ENCODE results near the gene TRABD2A.
"Not testable (repeated sequence)": the region's sequence is repeated elsewhere in the genome, so short reads cannot be mapped to it uniquely, and the experiment has no call there.

Gene TRABD2A

DNA sequence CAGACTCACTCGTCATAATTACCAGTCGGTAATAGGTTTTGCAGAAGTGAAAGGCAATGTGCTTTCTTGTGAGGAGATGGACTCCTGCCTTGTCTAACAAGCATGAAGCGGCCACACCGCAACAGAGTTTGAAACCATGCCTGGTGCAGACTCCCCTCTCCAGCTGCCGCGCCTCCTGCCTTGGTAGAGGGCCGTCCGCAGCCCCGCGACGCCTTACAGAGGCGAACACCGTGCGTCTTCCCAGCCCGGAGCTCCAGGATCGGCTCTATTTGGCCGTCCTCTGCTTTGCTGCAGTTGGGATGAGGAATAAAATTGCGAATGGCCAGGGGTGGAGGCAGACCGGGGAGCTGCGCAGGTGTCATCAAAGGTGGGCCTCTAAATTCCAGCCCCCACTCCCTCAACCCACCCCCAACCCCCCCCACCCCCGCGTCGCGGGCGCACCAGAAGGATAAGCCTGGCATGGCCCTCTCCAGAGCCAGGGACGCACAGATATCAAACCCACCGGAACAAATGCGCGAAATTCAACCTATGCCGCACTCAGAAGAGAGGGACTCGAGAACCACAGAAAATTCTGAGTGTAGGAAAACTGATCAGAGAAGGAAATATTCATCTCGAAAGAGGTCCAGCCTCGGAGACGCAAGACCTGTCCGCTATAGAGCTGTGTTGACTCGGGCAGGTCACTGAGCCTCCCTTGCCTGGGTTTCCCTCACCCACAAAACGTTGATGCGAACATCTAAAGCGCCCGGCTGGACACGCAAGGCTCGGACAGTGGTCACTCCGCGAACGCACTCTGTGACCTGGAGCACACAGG is 1.1 kb downstream of the TRABD2A start:
- Mint-ChIP-seq H3K9me3 (no peaks in the 10 kb centered on the region), H3K4me3 (peak overlapping the region; percentile 89), H3K27me3 (no peaks in the 10 kb centered on the region), H3K4me1 (peaks cover 19% of the 10 kb centered on the region), H3K27ac (peak overlapping the region; percentile 70), H3K36me3 (no peaks in the 10 kb centered on the region)
- peak; percentile 31 to 33 for DNase-seq (ENCODE audit: low spot score in 2 of 2)
- ATAC-seq (ENCODE audit: low read depth) = peak; percentile 70

DNA sequence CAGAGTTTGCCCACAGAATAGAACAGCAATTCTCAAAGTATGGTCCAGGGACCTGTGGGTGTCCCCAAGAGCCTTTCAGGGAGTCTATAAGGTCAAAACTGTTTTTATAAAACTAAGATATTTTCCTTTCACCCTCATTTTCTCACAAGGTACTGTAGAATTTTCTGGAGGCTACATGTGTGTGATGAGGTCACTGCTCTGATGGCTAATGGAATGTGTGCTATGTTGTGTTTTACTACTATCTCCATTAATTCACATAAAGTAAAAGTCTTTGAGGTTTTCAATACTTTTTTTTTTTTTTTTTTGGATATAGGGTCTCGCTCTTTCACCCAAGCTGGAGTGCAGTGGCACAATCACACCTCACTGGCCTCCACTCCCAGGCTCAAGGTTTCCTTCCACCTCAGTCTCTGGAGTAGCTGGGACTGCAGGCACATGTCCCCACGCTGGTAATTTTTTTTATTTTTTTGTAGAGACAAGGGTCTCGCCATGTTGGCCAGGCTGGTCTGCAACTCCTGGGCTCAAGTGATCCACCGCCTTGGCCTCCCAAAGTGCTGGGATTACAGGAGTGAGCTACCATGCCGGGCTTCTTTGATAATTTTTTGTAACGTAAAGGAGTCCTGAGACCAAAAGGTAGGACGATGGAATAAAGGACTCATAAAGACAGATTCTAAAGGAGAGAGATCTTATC is 1.8 kb downstream of the TRABD2A start:
- H3K27ac Mint-ChIP-seq = no peak overlapping the region
- H3K4me3 Mint-ChIP-seq = peak overlapping the region; percentile 82
- ATAC-seq (ENCODE audit: low read depth) (no peak), DNase-seq (ENCODE audit: low spot score in 2 of 2) (no peak)
- no peaks in the 10 kb centered on the region for H3K27me3 Mint-ChIP-seq
- H3K9me3 Mint-ChIP-seq = no peaks in the 10 kb centered on the region
- peaks cover 19% of the 10 kb centered on the region for H3K4me1 Mint-ChIP-seq
- H3K36me3 Mint-ChIP-seq = no peaks in the 10 kb centered on the region

DNA sequence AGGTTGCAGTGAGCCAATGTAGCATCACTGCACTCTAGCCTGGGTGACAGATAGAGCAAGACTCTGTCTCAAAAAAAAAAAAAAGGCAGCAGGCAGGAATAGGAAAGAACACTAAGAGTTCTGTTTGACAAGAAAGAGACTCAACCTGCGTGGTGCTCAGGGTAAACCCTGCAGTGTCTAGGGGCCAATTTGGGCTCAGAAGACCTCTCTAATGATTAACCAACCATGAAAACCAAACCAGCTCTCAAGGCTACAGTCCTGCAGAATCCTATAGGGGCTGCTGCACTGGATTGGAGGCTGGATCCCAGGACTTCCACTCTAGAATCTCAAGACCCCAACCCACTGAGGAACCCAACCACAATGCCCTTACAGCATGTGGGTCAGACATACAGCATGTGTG is 2.4 kb downstream of the TRABD2A start:
- Mint-ChIP-seq H3K4me3 (no peak overlapping the region), H3K27ac (no peak overlapping the region)

DNA sequence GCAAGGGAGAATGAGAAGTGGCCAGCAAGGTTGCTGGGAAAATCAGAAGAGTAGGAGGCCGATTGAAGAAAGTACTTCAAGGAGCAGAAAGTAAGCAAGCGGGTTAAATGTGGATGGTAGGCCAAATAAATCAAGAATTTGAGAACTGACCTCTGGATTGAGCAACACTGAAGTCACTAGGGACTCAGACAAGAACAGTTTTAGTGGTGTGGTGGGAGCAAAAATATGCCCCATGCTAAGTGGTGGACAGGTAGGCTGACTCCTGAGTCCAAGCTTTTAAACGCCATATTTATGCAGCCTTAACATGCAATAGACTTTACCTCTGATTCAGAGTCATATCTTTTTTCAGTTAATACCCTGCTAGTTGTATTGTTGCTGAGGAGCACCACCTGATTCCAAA is 4.5 kb downstream of the TRABD2A start:
- ATAC-seq (ENCODE audit: low read depth) (no peak), DNase-seq (ENCODE audit: low spot score in 2 of 2) (no peak)
- Mint-ChIP-seq H3K36me3 (no peaks in the 10 kb centered on the region), H3K27me3 (no peaks in the 10 kb centered on the region), H3K4me3 (no peak overlapping the region), H3K9me3 (no peaks in the 10 kb centered on the region), H3K27ac (no peak overlapping the region), H3K4me1 (peaks cover 15% of the 10 kb centered on the region)

More for the DNA sequence above, 2.4 kb downstream of the TRABD2A start:
- Mint-ChIP-seq H3K27me3 (no peaks in the 10 kb centered on the region), H3K4me1 (peaks cover 19% of the 10 kb centered on the region), H3K36me3 (no peaks in the 10 kb centered on the region), H3K9me3 (no peaks in the 10 kb centered on the region)
- no peak for DNase-seq (ENCODE audit: low spot score in 2 of 2)
- ATAC-seq (ENCODE audit: low read depth) = no peak

DNA sequence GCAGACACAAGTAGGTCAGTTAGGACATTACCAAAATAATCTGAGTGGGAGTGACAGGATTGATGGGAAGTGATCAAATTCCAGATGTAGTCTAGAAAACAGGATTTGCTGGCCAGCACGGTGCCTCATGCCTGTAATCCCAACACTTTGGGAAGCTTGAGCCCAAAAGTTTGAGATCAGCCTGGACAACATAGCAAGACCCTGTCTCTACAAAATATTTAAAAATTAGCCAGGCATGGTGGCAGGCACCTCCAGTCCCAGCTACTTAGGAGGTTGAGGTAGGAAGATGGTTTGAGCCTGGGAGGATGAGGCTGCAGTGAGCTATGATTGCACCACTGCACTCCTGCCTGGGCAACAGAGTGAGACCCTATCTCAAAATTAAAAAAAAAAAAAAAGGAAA is 5.3 kb downstream of the TRABD2A start:
- not testable (repeated sequence) for ATAC-seq (ENCODE audit: low read depth); H3K9me3 Mint-ChIP-seq; DNase-seq (ENCODE audit: low spot score in 2 of 2); H3K27ac Mint-ChIP-seq; H3K36me3 Mint-ChIP-seq; H3K4me3 Mint-ChIP-seq; H3K27me3 Mint-ChIP-seq
- H3K4me1 Mint-ChIP-seq = peaks cover 12% of the 10 kb centered on the region

DNA sequence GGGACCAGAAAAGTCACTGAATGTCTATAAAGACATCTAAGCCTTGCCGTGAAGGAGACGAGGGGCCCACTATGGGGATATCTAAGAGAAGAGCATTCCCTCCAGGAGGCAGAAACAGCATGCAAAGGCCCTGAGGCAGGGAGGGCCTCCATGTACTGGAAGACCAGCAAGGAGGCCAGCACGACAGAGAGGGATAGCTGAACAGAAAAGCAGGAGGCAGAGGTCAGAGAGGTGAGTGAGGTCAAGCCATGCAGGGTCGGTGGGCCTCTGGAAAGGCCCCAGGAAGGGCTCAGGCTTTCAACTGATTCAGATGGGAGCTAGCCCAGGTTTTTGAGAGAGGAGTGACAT is 5.7 kb downstream of the TRABD2A start:
- H3K27ac Mint-ChIP-seq = no peak overlapping the region
- H3K4me3 Mint-ChIP-seq = no peak overlapping the region
- peaks cover 12% of the 10 kb centered on the region for H3K4me1 Mint-ChIP-seq

DNA sequence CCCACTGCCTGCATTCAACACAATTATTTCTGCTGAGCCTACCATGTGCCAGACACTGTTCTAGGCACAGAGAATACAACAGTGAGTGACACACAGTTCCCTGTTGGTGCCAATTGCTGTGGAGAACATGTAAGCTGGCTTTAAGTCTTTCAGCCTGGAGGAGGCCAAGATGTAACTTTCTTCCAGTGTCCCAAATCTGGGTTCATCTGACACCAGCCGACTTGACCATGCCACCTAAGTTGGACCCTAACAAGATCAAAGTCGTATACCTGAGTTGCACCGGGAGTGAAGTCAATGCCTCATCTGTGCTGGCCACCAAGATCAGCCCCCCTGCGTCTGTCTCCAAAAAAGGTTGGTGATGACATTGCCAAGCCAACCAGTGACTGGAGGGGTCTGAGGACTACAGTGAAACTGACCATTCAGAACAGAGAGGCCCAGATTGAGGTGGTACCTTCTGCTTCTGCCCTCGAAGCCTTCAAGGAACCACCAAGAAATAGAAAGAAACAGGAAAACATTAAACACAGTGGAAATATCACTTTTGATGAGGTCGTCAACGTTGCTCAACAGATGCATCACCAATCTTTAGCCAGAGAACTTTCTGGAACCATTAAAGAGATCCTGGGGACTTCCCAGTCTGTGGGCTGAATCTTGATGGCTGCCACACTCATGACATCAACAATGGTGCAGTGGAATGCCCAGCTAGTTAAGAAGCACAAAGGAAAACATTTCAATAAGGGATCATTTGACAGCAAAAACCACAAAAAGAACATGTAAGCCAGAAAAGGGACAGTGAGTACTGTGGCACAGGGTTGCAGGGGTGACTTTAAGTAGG is 6.3 kb downstream of the TRABD2A start:
- Mint-ChIP-seq H3K4me3 (no peak overlapping the region), H3K9me3 (no peaks in the 10 kb centered on the region), H3K27me3 (no peaks in the 10 kb centered on the region), H3K36me3 (no peaks in the 10 kb centered on the region), H3K27ac (no peak overlapping the region), H3K4me1 (peaks cover 12% of the 10 kb centered on the region)
- DNase-seq (ENCODE audit: low spot score in 2 of 2) (no peak), ATAC-seq (ENCODE audit: low read depth) (no peak)

More for the DNA sequence above, 5.7 kb downstream of the TRABD2A start:
- DNase-seq (ENCODE audit: low spot score in 2 of 2) = no peak
- Mint-ChIP-seq H3K27me3 (no peaks in the 10 kb centered on the region), H3K9me3 (no peaks in the 10 kb centered on the region), H3K36me3 (no peaks in the 10 kb centered on the region)
- no peak for ATAC-seq (ENCODE audit: low read depth)

DNA sequence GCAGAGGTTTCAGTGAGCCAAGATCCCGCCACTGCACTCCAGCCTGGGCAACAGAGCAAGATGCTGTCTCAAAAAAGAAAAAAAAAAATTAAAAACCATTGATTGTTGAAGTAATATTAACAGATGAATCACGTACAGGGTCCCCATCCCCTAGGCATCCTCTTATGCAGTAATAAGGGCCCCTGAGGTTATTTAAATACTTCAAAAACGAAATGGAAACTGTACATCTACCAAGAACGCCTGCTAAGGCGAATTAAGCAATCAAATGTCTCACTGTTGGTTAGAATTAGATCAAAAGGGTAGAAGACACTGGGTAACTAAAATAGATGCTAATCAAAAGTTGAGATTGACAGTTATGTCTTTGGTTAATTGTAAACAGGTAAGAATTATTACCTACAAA is 7.5 kb downstream of the TRABD2A start:
- ATAC-seq (ENCODE audit: low read depth) (no peak), DNase-seq (ENCODE audit: low spot score in 2 of 2) (no peak)
- H3K27me3 Mint-ChIP-seq = no peaks in the 10 kb centered on the region
- H3K9me3 Mint-ChIP-seq = no peaks in the 10 kb centered on the region
- no peak overlapping the region for H3K27ac Mint-ChIP-seq
- H3K4me3 Mint-ChIP-seq = no peak overlapping the region
- H3K36me3 Mint-ChIP-seq = no peaks in the 10 kb centered on the region
- peaks cover 9% of the 10 kb centered on the region for H3K4me1 Mint-ChIP-seq

DNA sequence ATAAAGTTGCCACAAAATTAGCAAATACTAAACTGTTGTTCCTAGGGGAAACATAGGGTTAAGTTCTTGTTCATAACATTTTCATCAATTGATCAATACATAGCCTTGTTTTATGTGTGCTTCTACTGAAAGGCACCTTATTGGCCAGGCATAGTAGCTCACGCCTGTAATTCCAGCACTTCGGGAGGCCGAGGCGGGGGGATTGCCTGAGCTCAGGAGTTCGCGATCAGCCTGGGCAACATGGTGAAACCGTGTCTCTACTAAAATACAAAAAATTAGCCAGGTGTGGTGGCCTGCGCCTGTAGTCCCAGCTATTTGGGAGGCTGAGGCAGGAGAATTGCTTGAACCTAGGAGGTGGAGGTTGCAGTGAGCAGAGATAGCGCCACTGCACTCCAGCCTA is 8.2 kb downstream of the TRABD2A start:
- H3K27me3 Mint-ChIP-seq; H3K36me3 Mint-ChIP-seq; DNase-seq (ENCODE audit: low spot score in 2 of 2); H3K4me3 Mint-ChIP-seq; H3K27ac Mint-ChIP-seq; ATAC-seq (ENCODE audit: low read depth); H3K4me1 Mint-ChIP-seq; H3K9me3 Mint-ChIP-seq: not testable (repeated sequence)

DNA sequence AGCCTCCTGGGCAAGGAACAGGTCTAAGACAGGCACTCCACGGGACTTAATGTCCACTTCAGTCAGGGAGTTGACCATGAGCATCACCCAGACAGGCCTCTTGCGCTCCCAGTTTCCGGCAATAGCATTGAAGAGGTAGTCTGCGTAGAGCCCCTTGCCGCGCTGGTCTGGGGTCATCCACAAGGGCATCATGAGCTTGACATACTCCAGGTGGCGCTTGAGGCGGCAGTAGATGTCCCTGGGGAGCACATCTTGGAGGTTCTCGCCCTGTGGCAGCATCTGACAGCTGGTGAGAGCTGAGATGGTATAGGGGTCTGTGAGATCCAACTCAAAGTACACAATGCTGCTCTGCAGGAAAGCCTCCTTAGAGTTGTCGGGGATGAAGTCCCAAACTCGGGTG is 10.6 kb downstream of the TRABD2A start:
- Mint-ChIP-seq H3K27me3 (no peaks in the 10 kb centered on the region), H3K36me3 (no peaks in the 10 kb centered on the region), H3K4me3 (no peak overlapping the region), H3K4me1 (peaks cover 7% of the 10 kb centered on the region), H3K27ac (peak overlapping the region; percentile 22), H3K9me3 (no peaks in the 10 kb centered on the region)
- DNase-seq (ENCODE audit: low spot score in 2 of 2) (peak in 1 of 2 donors; percentile 20), ATAC-seq (ENCODE audit: low read depth) (peak; percentile 80)

DNA sequence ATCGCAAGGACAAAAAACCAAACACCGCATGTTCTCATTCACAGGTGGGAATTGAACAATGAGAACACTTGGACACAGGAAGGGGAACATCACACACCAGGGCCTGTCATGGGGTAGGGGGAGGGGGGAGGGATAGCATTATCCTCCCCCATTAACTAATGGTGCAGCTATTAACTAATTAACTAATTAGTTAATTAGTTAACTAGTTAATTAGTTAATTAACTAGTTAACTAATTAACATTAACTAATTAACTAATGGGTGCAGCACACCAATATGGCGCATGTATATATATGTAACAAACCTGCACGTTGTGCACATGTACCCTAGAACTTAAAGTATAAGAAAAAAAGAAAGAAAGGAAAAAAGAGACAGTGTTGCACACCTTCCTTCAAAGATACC is 12.6 kb downstream of the TRABD2A start:
- not testable (repeated sequence) for H3K4me3 Mint-ChIP-seq; H3K27ac Mint-ChIP-seq; H3K9me3 Mint-ChIP-seq; H3K4me1 Mint-ChIP-seq; ATAC-seq (ENCODE audit: low read depth); H3K36me3 Mint-ChIP-seq; DNase-seq (ENCODE audit: low spot score in 2 of 2); H3K27me3 Mint-ChIP-seq

DNA sequence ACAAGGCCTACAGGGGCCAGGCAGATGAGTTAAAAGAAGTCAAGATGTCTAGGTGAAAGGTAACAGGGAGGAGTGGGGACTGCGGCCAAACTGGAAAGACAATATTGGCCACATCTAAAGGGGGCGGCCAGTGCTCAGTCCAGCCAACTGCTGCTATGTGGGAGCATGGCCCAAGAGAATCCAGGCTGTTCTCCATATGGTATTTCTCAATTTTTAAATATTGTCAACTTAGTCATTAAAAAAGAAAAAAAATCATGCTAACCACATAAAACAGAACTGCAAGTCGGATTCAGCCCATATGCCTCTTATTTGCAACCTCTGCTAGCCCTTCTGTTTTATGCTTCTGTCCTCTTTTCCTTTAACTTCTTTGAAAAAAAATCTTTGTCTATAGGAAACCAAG is 14.8 kb downstream of the TRABD2A start:
- ATAC-seq (ENCODE audit: low read depth) (no peak), DNase-seq (ENCODE audit: low spot score in 2 of 2) (no peak)
- H3K36me3 Mint-ChIP-seq = no peaks in the 10 kb centered on the region
- H3K27me3 Mint-ChIP-seq = no peaks in the 10 kb centered on the region
- H3K4me1 Mint-ChIP-seq = peaks cover 7% of the 10 kb centered on the region
- no peak overlapping the region for H3K27ac Mint-ChIP-seq
- no peaks in the 10 kb centered on the region for H3K9me3 Mint-ChIP-seq
- no peak overlapping the region for H3K4me3 Mint-ChIP-seq

DNA sequence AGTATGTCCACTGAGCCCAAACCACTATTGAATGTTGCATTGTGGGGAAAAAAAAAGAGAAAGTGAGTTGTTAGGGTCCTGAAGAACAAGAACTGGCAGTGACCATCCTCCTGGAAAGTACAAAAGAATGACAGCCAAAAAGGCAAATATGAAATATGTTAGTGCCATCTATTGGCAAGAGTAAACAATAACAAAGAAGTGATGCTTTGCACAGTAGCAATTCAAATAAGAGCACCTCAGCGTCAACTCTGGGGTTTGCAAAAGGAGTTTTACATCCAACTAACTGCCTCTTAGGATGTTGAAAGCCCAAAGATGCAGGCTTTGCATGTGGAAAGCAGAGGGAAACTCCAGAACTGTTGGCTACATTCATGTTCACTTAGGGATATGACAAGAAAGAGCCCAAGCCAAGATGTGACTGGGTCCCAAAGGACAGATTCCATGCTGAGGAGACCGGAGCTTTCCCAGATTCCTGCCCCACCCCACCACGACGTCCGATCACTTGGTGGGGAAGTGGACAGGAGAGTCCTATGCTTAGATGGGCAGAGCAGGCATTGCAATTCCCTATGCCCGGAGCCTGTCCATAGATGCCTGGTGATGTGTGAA is 15.6 kb downstream of the TRABD2A start:
- Mint-ChIP-seq H3K27ac (no peak overlapping the region), H3K9me3 (no peaks in the 10 kb centered on the region), H3K4me1 (peaks cover 3% of the 10 kb centered on the region), H3K4me3 (no peak overlapping the region), H3K27me3 (peaks cover 1% of the 10 kb centered on the region), H3K36me3 (no peaks in the 10 kb centered on the region)
- no peak for DNase-seq (ENCODE audit: low spot score in 2 of 2)
- peak; percentile 34 for ATAC-seq (ENCODE audit: low read depth)

DNA sequence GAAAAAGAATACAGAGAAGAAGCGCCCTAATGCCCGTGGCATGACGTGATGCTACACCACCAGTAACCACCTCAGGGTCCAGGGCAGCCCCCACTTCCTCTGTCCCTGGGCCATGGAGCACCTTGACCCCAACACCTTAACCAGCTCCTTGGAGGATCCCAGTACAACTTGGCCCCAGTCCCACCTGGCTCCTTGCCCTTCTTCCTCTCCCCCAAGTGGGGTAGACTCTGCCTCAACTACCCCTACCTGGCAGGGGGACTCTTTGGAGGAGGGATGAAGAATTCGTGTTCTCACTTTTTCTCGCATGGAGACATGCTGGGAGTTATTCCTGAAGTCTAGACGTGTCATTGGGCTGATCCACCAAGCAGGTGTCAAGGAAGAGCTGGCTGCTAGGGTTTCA is 18.9 kb downstream of the TRABD2A start:
- ATAC-seq (ENCODE audit: low read depth) = no peak
- Mint-ChIP-seq H3K4me1 (peaks cover 7% of the 10 kb centered on the region), H3K36me3 (no peaks in the 10 kb centered on the region)

More for the DNA sequence above, 18.9 kb downstream of the TRABD2A start:
- Mint-ChIP-seq H3K9me3 (no peaks in the 10 kb centered on the region), H3K27ac (no peak overlapping the region), H3K4me3 (no peak overlapping the region), H3K27me3 (peaks cover 1% of the 10 kb centered on the region)
- DNase-seq (ENCODE audit: low spot score in 2 of 2) = no peak

Measured in memory B cell (primary cell).